SK-N-SH (cell line): Measurements from ENCODE around the gene FAM163A.

Source experiments
- CHD2 ChIP-seq: fragments of 150-350 bp; IDR thresholded peaks from 2 replicates; pipeline ENCODE4 v1.6.1; 2018; ENCODE audit warnings: low read length; ENCODE audit not compliant: partially characterized antibody
- CTCF ChIP-seq: fragments of 200-600 bp; sonication (generic); IDR thresholded peaks from 2 replicates; pipeline ENCODE4 v1.6.1; 2017; ENCODE audit warnings: antibody characterized with exemption, mild to moderate bottlenecking, moderate library complexity
- ELF1 ChIP-seq: IDR thresholded peaks from 2 replicates; pipeline ENCODE4 v1.4.0; 2012
- EP300 ChIP-seq, 2 experiments: IDR thresholded peaks; 2 replicates each; pipeline versions ENCODE4 v1.4.0 to v1.6.1; 2012; ENCODE audit warnings: borderline replicate concordance in 1 of 2, low read depth in 1 of 2, low read length in 1 of 2
- EZH2phosphoT487 ChIP-seq: fragments of 200-600 bp; sonication (generic); IDR thresholded peaks from 2 replicates; pipeline ENCODE4 v1.6.1; 2017; ENCODE audit warnings: low read depth, mixed run types, mild to moderate bottlenecking, antibody characterized with exemption, moderate library complexity, borderline replicate concordance
- RAD21 ChIP-seq: IDR thresholded peaks from 2 replicates; pipeline ENCODE4 v1.6.1; 2012; ENCODE audit warnings: mild to moderate bottlenecking, low read length
- RFX5 ChIP-seq: IDR thresholded peaks from 2 replicates; pipeline ENCODE4 v1.6.1; 2012; ENCODE audit warnings: mild to moderate bottlenecking, improper control_type of control experiment, low read length
- RXRA ChIP-seq: IDR thresholded peaks from 2 replicates; pipeline ENCODE4 v1.4.0; 2012; ENCODE audit warnings: low read depth, mild to moderate bottlenecking, borderline replicate concordance
- SMC3 ChIP-seq: IDR thresholded peaks from 2 replicates; pipeline ENCODE4 v1.6.1; 2012; ENCODE audit warnings: low read depth, low read length, improper control_type of control experiment
- TAF1 ChIP-seq: IDR thresholded peaks from 2 replicates; pipeline ENCODE4 v1.6.1; 2012; ENCODE audit warnings: low read depth, mild to moderate bottlenecking, low read length, moderate library complexity, borderline replicate concordance
- TCF12 ChIP-seq: IDR thresholded peaks from 2 replicates; pipeline ENCODE4 v1.4.0; 2012
- TEAD4 ChIP-seq: IDR thresholded peaks from 2 replicates; pipeline ENCODE4 v1.4.0; 2012; ENCODE audit warnings: mild to moderate bottlenecking, borderline replicate concordance; ENCODE audit not compliant: insufficient read depth
- USF2 ChIP-seq: fragments of 150-350 bp; IDR thresholded peaks from 2 replicates; pipeline ENCODE4 v1.6.1; 2017; ENCODE audit warnings: antibody characterized with exemption, low read length, low read depth, borderline replicate concordance

- TF ChIP-seq TAF1 (no peak), RFX5 (no peak), CTCF (no peak), RXRA (no peak), CHD2 (no peak), TCF12 (no peak), RAD21 (no peak), EZH2phosphoT487 (no peak), TEAD4 (no peak), ELF1 (no peak), EP300 (IDR thresholded peaks at IDR 0.05; ENCODE audit: borderline replicate concordance in 1 of 2, low read depth in 1 of 2, low read length in 1 of 2) (no peak), USF2 (no peak), SMC3 (no peak)
Measured at GRCh38 chr1:179822065-179822464, 79.0 kb downstream of the FAM163A start.
